Rectal smooth muscle tissue (tissue), 1 donor: Measurements from ENCODE around the gene CEP78.

Experiments used
- H3K27ac ChIP-seq: one replicate; pipeline ENCODE4 v1.7.0; 2013; ENCODE audit warnings: low read depth, low read length, inconsistent platforms
- H3K27me3 ChIP-seq: one replicate; pipeline ENCODE4 v1.7.0; 2013; ENCODE audit warnings: low read length; ENCODE audit not compliant: control insufficient read depth, insufficient read depth
- H3K36me3 ChIP-seq: one replicate; pipeline ENCODE4 v1.7.0; 2013; ENCODE audit warnings: low read length; ENCODE audit not compliant: control insufficient read depth, insufficient read depth
- H3K4me1 ChIP-seq: one replicate; pipeline ENCODE4 v1.7.0; 2013; ENCODE audit warnings: low read length; ENCODE audit not compliant: control insufficient read depth, insufficient read depth
- H3K4me3 ChIP-seq: one replicate; pipeline ENCODE4 v1.7.0; 2013; ENCODE audit warnings: low read length
- H3K9ac ChIP-seq: one replicate; pipeline ENCODE4 v1.7.0; 2013; ENCODE audit warnings: low read length

Gene CEP78

GRCh38 chr9:78238046-78239038 lies 2.5 kb downstream of the CEP78 start:
- peaks cover 2% of the 10 kb centered on the region for H3K36me3 ChIP-seq
- no peak overlapping the region for H3K9ac ChIP-seq
- no peak overlapping the region for H3K4me3 ChIP-seq
- no peaks in the 10 kb centered on the region for H3K27me3 ChIP-seq
- H3K27ac ChIP-seq, result no peak overlapping the region
- H3K4me1 ChIP-seq, result peaks cover 5% of the 10 kb centered on the region

- no peak overlapping the region for H3K9ac ChIP-seq
- no peak overlapping the region for H3K4me3 ChIP-seq
- peaks cover 5% of the 10 kb centered on the region for H3K4me1 ChIP-seq
- no peaks in the 10 kb centered on the region for H3K27me3 ChIP-seq
- peaks cover 2% of the 10 kb centered on the region for H3K36me3 ChIP-seq
- no peak overlapping the region for H3K27ac ChIP-seq
These were observed 3.6 kb downstream of the CEP78 start for GRCh38 chr9:78239506-78239905.

GRCh38 chr9:78242041-78242440 lies 6.2 kb downstream of the CEP78 start:
- no peaks in the 10 kb centered on the region for H3K27me3 ChIP-seq
- H3K4me3 ChIP-seq, result no peak overlapping the region
- H3K9ac ChIP-seq, result no peak overlapping the region
- H3K36me3 ChIP-seq, result peaks cover 2% of the 10 kb centered on the region
- H3K4me1 ChIP-seq, result no peaks in the 10 kb centered on the region
- no peak overlapping the region for H3K27ac ChIP-seq

- Histone ChIP-seq H3K27ac (no peak overlapping the region), H3K4me3 (no peak overlapping the region), H3K36me3 (peaks cover 2% of the 10 kb centered on the region), H3K4me1 (no peaks in the 10 kb centered on the region), H3K9ac (no peak overlapping the region), H3K27me3 (no peaks in the 10 kb centered on the region)
These were observed 7.3 kb downstream of the CEP78 start for GRCh38 chr9:78243130-78243529.

GRCh38 chr9:78245401-78245800 lies 9.5 kb downstream of the CEP78 start:
- H3K9ac ChIP-seq, result no peak overlapping the region
- H3K27me3 ChIP-seq, result no peaks in the 10 kb centered on the region
- no peaks in the 10 kb centered on the region for H3K4me1 ChIP-seq
- H3K36me3 ChIP-seq, result no peaks in the 10 kb centered on the region
- H3K27ac ChIP-seq, result no peak overlapping the region
- H3K4me3 ChIP-seq, result no peak overlapping the region

GRCh38 chr9:78248635-78249034 lies 12.8 kb downstream of the CEP78 start:
- H3K4me3 ChIP-seq, result no peak overlapping the region
- H3K4me1 ChIP-seq, result no peaks in the 10 kb centered on the region
- no peaks in the 10 kb centered on the region for H3K27me3 ChIP-seq
- no peak overlapping the region for H3K9ac ChIP-seq
- no peak overlapping the region for H3K27ac ChIP-seq
- H3K36me3 ChIP-seq, result no peaks in the 10 kb centered on the region

GRCh38 chr9:78249542-78249941 lies 13.7 kb downstream of the CEP78 start:
- Histone ChIP-seq H3K4me3 (no peak overlapping the region), H3K27ac (no peak overlapping the region), H3K36me3 (no peaks in the 10 kb centered on the region), H3K9ac (no peak overlapping the region), H3K27me3 (no peaks in the 10 kb centered on the region), H3K4me1 (no peaks in the 10 kb centered on the region)

- Histone ChIP-seq H3K4me1 (no peaks in the 10 kb centered on the region), H3K4me3 (no peak overlapping the region), H3K27me3 (no peaks in the 10 kb centered on the region), H3K9ac (no peak overlapping the region), H3K27ac (no peak overlapping the region), H3K36me3 (no peaks in the 10 kb centered on the region)
These were observed 16.7 kb downstream of the CEP78 start for GRCh38 chr9:78252616-78253015.

GRCh38 chr9:78253285-78253684 lies 17.4 kb downstream of the CEP78 start:
- Histone ChIP-seq H3K4me1 (no peaks in the 10 kb centered on the region), H3K27ac (no peak overlapping the region), H3K9ac (no peak overlapping the region), H3K27me3 (no peaks in the 10 kb centered on the region), H3K36me3 (no peaks in the 10 kb centered on the region), H3K4me3 (no peak overlapping the region)

GRCh38 chr9:78261403-78262001 lies 25.6 kb downstream of the CEP78 start:
- Histone ChIP-seq H3K4me3 (no peak overlapping the region), H3K9ac (no peak overlapping the region), H3K4me1 (no peaks in the 10 kb centered on the region), H3K27me3 (no peaks in the 10 kb centered on the region), H3K27ac (no peak overlapping the region), H3K36me3 (no peaks in the 10 kb centered on the region)

GRCh38 chr9:78262655-78263054 lies 26.8 kb downstream of the CEP78 start:
- H3K27ac ChIP-seq, result no peak overlapping the region
- no peaks in the 10 kb centered on the region for H3K27me3 ChIP-seq
- no peaks in the 10 kb centered on the region for H3K36me3 ChIP-seq
- no peak overlapping the region for H3K9ac ChIP-seq
- H3K4me1 ChIP-seq, result no peaks in the 10 kb centered on the region
- no peak overlapping the region for H3K4me3 ChIP-seq

- Histone ChIP-seq H3K27me3 (no peaks in the 10 kb centered on the region), H3K36me3 (peaks cover 3% of the 10 kb centered on the region), H3K9ac (no peak overlapping the region), H3K4me1 (no peaks in the 10 kb centered on the region), H3K27ac (no peak overlapping the region), H3K4me3 (no peak overlapping the region)
These were observed 32.0 kb downstream of the CEP78 start for GRCh38 chr9:78267889-78268288.
